ENCODE results near the gene HELZ2.
A peak's percentile ranks its signal among the peaks of the same experiment; 100 is the strongest.

Gene HELZ2

GRCh38 chr20:63537525-63538203 is 36.4 kb downstream of the HELZ2 start:
- peak; percentile 98 for DNase-seq (ENCODE audit: low spot score)

GRCh38 chr20:63536997-63537524 is 37.0 kb downstream of the HELZ2 start, which contains the start of gene PTK6:
Gene PTK6, minus strand, starts transcription at chr20:63537376. Its CDS starts 62 bp downstream, at chr20:63537314.
- DNase-seq (ENCODE audit: low spot score): peak; percentile 73

DNA sequence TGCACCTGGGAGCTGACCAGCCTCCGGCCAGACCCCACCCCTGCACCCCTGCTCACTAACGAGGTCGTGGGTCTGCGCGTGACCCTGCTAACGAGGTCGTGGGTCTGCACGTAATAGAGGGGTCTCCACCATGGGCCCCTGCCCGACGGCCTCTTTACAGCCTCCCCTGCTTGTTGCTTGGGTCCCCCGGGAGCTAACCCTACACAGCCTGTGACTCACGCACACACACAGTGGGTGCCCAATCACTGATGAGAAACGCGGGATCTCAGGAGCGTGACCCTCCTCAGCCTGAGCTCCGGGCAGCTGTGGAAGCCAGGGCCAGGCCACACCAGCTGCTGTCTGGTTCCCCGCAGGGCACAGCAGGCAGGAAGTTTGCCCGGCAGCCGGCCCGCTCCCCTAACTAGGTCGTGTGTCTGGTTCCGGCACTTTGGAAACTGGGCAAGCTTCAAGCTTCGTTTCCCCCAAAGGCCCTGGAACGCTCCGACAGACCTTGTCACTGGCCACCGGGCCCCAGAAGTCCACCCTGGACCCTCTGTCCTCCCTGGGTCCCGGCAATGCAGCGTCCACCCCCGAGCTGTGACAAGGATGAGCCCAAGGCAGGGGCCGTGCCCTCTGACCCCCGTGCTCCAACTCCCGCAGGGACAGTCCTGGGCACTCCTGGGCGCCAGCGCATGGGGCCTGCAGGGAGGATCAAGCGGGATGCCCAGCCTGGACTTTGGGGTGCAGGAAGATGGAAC is 37.6 kb downstream of the HELZ2 start:
- DNase-seq (ENCODE audit: low spot score): no peak

DNA sequence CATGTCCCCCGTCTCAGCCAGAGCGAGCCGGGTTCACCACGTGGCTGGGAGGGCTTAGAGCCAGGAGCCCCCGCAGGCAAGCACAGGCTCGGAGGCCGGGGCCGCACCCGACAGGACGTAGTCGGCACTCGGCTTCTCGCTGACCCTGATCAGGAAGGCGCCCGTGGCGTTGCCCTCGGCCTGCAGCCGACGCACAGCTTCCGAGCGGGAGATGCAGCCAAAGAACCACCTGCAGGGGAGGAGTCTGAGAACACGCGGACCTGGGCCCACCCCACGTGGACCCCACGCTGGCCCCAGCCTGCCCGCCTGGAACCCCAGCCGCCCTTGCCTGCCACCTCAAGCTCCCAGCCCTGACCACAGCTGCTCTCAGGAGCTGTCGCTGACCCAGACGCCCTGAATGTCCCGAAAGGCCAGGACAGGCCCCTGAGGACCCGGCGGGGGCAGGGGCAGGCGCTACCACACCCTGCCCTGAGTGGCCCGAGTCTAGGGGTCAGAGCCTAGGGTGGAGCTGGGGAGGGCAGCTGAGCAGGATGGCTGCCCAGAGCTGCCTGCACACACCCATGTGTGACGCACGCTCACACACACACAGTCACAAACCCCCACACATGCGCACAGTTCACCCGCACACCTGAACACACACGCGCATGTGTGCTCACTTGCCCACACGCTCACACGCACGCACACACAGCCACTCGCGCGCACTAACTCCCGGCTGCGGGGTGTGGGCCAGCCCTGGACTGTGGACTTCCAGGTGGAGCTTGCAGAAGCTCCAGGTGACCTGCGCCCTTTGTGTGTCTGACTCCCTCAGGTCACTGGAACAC is 39.0 kb downstream of the HELZ2 start:
- no peak for DNase-seq (ENCODE audit: low spot score)

DNA sequence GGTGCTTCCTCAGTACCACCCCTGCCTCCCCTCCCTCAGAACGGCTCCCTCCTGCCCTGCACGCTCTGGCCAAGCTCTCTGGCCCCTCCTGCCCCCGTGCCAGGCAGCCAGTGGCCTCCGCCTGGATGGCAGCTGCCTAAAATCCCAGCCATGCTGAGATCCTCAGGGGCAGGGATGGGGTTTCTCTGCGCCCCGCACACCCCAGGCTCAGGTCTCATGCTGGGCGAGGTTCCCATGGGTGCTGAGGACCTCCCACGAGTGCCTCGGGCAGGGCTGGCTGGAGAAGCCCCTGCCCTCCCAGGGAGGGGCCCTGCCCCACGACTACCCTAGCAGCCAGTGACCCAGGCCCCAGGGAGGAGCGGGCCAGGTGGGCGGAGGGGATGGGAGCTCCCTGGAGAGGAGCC is 39.6 kb downstream of the HELZ2 start:
- no peak for DNase-seq (ENCODE audit: low spot score)

- DNase-seq (ENCODE audit: low spot score): no peak
These were observed 40.1 kb downstream of the HELZ2 start for GRCh38 chr20:63533871-63534393.

DNA sequence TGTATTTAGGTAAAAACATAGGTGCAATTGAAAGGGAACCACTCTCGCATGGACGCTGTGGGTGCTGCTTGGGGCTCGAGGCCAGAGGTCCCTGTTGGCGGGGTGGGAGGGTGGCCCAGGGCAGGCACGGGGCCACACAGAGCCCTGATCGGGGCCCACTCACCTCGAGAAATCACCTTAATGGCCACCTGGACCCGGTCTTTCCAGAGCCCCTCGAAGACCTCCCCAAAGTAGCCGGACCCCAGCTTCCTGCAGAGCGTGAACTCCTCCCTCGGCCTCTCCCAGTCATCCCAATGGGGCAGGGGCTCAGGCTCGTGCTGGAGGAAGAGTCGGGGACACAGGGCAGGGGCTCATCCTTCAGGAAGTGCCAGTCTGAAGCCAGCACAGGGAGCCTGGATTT is 40.7 kb downstream of the HELZ2 start:
- DNase-seq (ENCODE audit: low spot score): no peak

DNA sequence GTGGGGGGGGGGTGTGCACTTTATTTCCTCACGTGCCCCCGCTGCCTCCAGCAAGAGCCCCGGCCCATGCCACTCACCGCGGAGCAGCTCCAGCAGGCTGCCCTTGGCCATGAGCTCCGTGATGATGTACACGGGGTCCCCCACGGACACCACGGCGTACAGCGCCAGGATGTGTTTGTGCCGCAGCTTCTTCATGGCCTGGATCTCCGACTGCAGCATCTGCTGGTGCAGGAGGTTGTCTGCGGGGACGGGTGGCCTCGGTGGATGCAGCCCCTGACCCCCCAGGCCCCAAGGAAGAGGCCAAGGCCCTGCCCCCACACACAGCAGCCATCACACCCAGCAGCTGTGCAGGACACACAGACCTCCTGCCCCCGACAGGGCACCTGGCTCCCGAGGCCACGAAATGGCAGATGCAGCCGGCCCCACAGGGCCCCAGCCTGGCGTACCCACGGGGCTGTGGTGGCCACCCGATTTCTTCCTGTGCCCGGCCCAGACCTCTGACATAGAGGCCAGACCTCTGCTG is 41.5 kb downstream of the HELZ2 start:
- DNase-seq (ENCODE audit: low spot score): no peak

DNA sequence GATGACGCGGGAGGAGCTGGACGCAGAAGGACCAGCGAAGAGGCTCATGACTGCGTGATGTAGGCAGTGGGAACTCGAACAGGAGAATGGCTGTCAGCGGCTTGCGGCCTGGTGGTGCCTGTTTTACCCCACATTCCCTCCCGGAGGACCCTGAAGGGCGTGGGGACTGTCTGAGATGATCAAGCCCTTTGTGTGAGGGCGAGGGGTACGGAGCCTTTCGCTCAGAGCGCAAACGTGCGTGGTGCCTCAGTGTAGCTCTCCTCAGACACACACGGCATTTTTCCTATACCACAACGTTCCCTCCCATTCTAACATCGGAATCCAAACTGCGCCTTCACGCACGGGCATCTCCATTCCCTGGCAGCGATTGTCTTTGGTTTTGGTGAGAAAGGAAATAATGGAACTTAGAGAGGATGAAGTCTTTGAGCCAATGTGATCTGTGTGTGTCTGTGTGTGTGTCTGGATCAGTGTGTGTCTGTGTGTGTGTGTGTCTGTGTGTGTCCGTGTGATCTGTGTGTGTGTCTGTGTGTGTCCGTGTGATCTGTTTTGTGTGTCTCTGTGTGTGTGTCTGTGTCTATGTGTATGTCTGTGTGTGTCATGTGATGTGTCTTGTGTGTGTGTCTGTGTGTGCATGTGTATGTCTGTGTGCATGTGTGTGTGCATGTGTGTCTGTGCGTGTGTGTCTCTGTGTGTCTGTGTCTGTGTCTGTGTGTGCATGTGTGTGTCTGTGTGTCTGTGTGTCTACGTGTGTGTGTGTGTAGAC is 42.2 kb downstream of the HELZ2 start:
- no peak for DNase-seq (ENCODE audit: low spot score)

- no peak for DNase-seq (ENCODE audit: low spot score)
These were observed 43.3 kb downstream of the HELZ2 start for GRCh38 chr20:63530788-63531160.

DNA sequence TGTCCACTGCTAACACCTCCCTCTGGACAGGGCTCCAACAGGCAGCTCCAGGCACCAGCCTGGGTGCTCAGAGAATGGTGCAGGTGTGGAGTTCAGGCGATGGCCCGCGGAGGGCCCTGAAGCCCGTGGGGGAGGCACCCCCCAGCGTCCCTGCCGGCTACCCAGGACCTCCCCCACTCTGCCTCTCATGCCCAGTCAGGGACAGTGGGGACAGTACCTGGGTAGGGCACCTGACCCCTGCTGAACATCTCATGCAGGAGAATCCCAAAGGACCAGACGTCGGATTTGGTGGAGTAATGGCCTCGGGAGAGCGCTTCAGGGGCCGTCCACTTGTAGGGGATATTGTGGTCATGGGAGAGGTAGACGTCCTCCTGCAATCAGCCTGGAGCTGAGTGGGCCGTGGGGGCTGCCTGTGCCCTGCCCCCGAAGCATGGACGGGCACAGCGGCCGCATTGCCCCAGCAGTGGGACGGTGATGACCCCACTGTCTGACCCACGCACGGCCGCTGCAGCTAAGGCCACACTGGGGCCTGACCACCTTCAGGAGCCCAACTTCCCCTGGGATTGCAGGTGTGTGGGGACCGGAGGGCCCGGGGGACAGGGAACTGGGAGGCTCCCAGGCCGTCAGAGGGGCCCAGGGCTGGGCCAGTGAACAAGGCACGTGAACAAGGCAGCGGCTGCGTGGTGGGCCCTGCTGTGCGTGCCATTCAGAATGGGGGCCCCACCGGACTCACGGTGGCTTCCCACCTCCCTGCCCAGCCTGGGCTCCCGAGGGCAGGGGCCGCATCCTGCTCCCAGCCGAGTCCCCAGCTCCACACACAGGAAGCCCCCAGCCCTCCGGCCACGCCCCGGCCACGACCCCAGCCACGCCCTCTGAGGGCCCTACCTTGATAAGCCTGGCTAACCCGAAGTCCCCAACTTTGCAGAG is 43.9 kb downstream of the HELZ2 start:
- no peak for DNase-seq (ENCODE audit: low spot score)

GRCh38 chr20:63529180-63529860 is 44.7 kb downstream of the HELZ2 start:
- no peak for DNase-seq (ENCODE audit: low spot score)

GRCh38 chr20:63527184-63527583 is 46.9 kb downstream of the HELZ2 start:
- DNase-seq (ENCODE audit: low spot score): no peak

DNA sequence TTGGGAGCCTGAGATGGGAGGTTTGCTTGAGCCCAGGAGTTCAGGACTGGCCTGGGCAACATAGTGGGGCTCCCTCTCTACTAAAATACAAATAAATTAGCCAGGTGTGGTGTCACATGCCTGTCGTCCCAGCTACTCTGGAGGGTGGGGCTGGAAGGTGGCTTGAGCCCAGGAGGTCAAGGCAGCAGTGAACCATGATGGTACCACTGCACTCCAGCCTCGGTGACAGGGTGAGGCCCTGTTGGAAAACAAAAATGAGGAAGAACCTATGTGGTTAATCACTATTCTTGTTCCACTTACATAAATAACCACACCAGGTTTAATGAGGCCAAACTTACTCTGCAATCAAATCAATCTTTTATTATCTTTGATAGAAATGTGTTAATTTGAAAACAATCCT is 48.1 kb downstream of the HELZ2 start:
- no peak for DNase-seq (ENCODE audit: low spot score)

GRCh38 chr20:63525185-63525584 is 48.9 kb downstream of the HELZ2 start:
- no peak for DNase-seq (ENCODE audit: low spot score)
